NCI-H1436 (cell line): Measurements from ENCODE around the gene PHF13.
A peak's percentile ranks its signal among the peaks of the same experiment; 100 is the strongest.

ENCODE experiments used
- DNase-seq: peaks from one replicate; lab custom pipeline; 2025; lab: John Stamatoyannopoulos, UW

Gene PHF13

DNA sequence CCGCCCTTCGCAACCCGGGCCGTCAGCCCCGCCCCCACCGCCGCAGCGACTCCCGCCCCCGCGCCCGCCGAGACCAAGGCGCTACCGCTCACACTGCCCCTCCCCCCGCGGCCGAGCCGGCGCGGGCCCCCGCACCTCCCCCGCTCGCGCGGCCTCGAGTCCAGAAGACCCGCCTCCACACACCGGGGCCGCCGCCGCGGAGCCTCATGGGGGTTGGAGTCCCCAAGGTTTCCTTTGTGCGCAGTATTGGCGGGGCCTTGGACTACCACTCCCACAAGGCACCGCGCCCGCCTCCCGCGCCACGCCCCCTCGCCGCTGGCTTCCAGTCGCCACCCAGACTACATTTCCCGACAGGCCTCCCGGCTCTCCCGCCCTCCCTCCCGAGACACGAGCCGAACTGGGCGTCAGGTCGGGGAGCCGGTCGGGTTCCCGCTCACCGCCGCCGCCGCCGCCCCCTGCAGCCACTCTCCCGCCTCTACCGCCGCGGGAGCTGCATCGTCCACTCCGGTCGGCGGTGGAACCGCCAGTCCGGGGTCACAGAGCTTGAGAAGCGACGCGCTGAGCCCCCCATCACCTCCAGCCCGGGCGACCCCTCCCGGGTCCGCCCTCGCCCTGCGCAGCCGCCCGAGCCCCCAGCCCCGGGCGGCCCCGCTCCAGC is at the start of gene PHF13:
Gene PHF13 (plus strand): TSS at position 371 of the 658 bp plus-strand sequence. CDS start 336 bp downstream, outside the sequence.
- peak; percentile 98 for DNase-seq

DNA sequence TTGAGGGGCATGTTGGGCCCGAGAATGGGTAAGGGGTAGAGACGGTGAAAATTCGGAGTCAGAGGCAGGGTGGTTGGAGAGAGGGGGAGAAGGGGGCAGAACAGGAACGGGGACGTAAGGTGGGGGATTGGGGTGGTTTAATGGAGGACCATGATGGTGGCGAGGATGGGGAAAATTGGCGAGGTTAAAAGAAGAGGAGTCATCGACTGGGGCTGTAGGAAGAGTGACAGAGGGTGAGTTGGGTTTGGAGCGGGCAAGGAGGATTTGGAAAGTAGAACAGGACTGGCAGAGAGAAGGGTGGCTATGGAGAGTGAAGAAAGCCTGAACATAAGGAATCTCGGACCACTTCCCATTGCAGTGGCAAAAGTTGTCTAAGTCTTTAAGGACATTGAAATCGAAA is 44.5 kb upstream of the PHF13 start:
- DNase-seq: no peak

DNA sequence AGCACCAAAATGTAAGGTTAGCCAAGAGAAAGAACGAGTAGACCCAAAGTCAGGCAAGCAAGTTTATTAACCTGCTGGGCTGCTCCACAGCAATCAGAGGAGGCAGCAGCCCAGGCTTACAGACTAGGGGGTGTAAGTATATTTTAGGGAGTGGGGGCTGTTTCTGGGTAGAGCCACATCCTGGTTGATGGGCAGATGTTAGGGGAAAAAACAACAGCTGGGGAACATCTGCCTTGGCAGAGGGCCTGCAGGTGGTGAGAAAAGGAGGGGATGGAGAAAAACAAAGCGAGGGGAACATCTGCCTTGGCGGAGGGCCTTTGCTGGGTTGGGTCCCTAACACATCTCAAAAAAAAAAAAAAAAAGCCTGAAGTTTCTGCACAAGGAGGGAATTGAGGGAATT is 43.4 kb upstream of the PHF13 start:
- DNase-seq: no peak

DNA sequence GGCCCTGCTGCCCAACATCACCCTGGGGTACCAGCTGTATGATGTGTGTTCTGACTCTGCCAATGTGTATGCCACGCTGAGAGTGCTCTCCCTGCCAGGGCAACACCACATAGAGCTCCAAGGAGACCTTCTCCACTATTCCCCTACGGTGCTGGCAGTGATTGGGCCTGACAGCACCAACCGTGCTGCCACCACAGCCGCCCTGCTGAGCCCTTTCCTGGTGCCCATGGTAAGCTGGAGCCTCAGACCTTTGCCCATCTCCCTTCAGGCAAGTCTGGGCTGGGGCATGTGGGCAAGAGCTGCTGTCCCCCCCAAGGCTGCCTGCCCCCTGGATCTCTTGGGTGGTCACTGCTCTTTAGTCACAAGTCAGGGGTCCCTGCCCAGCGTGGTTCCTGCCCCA is 42.5 kb upstream of the PHF13 start:
- DNase-seq: no peak

- DNase-seq: no peak
Measured at GRCh38 chr1:6572653-6573383, 40.7 kb upstream of the PHF13 start.

DNA sequence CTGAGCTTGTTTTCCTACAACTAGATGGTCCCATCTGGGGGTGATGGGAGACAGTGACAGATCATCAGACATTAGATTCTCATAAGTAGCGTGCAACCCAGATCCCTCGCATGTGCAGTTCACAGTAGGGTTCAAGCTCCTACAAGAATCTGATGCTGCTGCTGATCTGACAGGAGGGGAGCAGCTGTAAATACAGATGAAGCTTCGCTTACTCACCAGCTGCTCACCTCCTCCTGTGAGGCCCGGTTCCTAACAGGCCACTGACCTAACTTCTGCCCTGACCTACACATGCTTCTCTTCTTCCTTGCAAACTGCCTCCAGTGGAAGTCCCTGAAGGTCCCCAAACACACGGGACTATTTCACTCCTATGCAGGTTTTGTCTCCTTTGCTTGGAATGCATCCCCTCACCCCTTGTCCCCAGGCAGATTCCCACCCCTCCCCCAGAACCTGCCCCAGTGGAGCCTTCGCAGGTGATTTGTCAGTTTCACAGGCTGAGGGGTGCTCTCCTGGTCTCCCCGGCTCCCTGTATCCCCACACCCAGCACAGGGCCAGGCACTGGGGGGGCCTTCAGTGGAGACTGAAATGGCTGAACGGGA is 39.4 kb upstream of the PHF13 start:
- DNase-seq: no peak

GRCh38 chr1:6574818-6575217 is 38.7 kb upstream of the PHF13 start:
- no peak for DNase-seq

DNA sequence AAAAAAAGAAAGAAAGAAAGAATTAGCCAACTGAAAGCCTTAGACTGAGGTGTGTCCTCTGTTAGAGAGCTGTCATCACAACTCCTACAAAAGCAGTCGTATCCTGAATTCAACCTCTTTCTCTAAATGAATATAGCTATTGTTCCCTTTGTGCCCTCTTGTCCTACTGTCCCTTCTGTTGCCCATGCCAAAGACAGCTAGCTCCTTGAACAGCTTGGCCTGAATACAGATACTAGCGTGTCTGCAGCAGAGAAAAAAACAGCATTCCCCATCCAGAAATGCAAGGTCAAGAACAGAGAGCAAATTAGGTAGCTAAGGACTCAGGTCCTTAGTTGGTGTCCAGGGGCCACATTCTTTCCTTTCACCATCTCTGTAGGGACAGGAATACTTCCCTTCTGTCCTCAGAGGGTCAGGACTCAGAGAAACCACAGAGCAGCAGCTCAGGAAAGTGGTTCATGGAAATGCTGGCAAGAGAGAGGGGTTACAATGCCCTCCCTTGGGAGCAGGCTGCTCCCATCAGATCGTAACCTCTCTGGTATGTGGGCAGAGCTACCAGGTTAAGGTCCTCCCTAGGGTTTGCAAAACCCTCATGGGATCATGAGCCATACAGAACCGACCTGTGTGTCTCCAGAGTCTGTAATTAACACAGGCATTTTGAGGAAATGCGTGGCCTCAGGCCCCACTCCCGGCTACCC is 35.6 kb upstream of the PHF13 start:
- no peak for DNase-seq

GRCh38 chr1:6578624-6579373 is 34.7 kb upstream of the PHF13 start:
- DNase-seq: no peak

DNA sequence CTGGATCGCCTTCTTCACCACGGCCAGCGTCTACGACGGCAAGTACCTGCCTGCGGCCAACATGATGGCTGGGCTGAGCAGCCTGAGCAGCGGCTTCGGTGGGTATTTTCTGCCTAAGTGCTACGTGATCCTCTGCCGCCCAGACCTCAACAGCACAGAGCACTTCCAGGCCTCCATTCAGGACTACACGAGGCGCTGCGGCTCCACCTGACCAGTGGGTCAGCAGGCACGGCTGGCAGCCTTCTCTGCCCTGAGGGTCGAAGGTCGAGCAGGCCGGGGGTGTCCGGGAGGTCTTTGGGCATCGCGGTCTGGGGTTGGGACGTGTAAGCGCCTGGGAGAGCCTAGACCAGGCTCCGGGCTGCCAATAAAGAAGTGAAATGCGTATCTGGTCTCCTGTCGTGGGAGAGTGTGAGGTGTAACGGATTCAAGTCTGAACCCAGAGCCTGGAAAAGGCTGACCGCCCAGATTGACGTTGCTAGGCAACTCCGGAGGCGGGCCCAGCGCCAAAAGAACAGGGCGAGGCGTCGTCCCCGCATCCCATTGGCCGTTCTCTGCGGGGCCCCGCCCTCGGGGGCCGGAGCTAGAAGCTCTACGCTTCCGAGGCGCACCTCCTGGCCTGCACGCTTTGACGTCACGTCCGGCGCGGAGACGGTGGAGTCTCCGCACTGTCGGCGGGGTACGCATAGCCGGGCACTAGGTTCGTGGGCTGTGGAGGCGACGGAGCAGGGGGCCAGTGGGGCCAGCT is 34.0 kb upstream of the PHF13 start, which contains the start of gene ZBTB48:
Gene ZBTB48 (plus strand): TSS at position 621 of the 745 bp plus-strand sequence. CDS start 616 bp downstream, outside the sequence.
- peak; percentile 98 for DNase-seq

DNA sequence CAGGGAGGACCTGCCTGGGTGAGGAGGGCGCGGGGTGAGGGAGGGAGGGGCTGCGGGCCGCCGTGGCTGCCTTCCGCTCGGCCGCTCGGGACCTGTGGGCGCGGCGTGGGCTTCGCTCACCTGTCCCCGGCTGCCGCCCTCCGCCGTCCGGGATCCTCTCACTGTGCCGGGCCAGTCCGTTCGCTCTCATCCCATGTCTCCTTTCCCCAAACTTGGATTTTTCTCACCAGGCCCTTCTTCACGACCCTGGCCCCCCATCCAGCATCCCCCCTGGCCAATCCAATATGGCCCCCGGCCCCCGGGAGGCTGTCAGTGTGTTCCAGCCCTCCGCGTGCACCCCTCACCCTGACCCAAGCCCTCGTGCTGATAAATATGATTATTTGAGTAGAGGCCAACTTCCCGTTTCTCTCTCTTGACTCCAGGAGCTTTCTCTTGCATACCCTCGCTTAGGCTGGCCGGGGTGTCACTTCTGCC is 33.4 kb upstream of the PHF13 start:
- DNase-seq: no peak

DNA sequence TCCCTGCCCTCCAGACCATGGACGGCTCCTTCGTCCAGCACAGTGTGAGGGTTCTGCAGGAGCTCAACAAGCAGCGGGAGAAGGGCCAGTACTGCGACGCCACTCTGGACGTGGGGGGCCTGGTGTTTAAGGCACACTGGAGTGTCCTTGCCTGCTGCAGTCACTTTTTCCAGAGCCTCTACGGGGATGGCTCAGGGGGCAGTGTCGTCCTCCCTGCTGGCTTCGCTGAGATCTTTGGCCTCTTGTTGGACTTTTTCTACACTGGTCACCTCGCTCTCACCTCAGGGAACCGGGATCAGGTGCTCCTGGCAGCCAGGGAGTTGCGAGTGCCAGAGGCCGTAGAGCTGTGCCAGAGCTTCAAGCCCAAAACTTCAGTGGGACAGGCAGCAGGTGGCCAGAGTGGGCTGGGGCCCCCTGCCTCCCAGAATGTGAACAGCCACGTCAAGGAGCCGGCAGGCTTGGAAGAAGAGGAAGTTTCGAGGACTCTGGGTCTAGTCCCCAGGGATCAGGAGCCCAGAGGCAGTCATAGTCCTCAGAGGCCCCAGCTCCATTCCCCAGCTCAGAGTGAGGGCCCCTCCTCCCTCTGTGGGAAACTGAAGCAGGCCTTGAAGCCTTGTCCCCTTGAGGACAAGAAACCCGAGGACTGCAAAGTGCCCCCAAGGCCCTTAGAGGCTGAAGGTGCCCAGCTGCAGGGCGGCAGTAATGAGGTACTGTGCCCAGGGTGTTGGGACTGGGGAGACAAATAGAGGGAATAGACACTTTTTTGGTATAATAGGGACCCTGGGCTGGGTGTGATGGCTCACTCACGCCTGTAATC is 32.7 kb upstream of the PHF13 start:
- DNase-seq: no peak

DNA sequence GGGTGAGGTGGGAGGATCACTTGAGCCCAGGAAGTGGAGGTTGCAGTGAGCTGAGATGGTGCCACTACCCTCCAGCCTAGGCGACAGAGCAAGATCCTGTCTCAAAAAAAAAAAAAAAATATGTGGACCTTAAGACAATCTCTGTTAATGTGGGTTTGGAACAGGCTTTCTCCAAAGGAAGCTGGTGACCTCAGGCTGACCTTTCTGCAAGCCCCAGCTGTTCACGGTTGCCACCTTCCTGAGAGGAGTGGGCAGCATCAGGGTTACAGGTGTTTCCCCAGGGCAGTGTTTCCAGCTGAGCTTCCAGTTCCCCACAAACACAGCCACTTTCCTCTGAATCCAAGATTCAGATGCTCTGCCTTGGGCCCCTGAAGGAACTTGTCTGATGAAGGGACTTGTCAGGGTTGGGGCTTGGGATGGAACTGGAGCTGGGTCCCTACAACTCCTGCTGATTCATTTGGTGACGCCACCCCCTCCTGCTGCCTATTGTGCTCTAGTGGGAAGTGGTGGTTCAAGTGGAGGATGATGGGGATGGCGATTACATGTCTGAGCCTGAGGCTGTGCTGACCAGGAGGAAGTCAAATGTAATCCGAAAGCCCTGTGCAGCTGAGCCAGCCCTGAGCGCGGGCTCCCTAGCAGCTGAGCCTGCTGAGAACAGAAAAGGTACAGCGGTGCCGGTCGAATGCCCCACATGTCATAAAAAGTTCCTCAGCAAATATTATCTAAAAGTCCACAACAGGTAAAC is 31.8 kb upstream of the PHF13 start:
- no peak for DNase-seq

- DNase-seq: no peak
Measured at GRCh38 chr1:6582370-6582769, 31.2 kb upstream of the PHF13 start.

- DNase-seq: no peak
Measured at GRCh38 chr1:6584126-6585080, 29.1 kb upstream of the PHF13 start.

GRCh38 chr1:6585081-6585722 is 28.3 kb upstream of the PHF13 start:
- no peak for DNase-seq

DNA sequence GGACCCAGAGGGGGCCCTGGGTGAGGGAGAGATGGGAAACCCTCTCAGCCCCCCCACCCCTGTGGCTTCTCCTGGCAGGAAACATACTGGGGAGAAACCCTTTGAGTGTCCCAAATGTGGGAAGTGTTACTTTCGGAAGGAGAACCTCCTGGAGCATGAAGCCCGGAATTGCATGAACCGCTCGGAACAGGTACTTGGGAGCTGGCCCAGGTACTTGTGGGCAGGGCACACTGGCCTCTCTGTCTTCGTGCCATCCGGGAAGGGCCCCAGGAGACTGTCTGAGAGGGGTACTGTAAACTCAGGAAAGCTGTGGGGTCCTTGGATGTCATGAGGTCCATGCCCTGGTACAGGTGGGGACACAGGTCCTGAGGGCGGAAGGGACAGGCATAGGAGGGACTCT is 27.7 kb upstream of the PHF13 start:
- DNase-seq: no peak

DNA sequence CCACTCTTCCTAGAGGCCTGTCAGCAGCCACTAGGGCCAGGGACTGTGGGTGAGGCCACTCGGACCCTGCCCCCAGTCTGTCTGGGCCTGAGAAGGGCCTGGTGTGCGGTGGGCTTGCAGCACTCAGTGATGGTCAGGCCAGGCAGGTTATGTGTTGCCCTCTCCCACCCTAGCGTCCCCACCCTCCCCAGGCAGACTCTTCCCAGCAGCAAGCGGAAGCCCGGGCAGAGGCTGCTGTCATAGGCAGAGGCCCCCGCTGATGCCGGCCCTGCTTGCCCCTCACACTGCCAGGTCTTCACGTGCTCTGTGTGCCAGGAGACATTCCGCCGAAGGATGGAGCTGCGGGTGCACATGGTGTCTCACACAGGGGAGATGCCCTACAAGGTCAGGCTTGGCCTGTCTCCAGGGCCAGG is 27.1 kb upstream of the PHF13 start:
- no peak for DNase-seq
